K562 (cell line): ENCODE results near the gene PPIL6. TPM values are rescaled to one million over a fixed set of nuclear protein-coding genes. Genes with fewer than 3 reads are reported as not detected.

ENCODE experiments used
- ATAC-seq: fragments of 200-7000 bp; cut with Tn5 transposase; 3 replicates; pipeline ENCODE4 v1.9.1; 2020; ENCODE audit warnings: moderate library complexity
- BruUV-seq: library from RNA; stranded (reverse); fragments of 400-500 nt; replicated peaks from 2 replicates; lab custom pipeline; 2021; lab: Mats Ljungman, UMichigan
- CTCF ChIA-PET: fragments of 300-600 bp; formaldehyde crosslinking; extraction: SDS; loops from one replicate; lab custom pipeline; 2021; ENCODE audit warnings: low intra/inter-chr PET ratio; lab: Yijun Ruan, JAX
- POLR2A ChIA-PET: fragments of 300-600, 350-650 bp; sonication (Branson Sonifier 250); formaldehyde crosslinking; extraction: SDS; loops from one replicate; lab custom pipeline; 2021; ENCODE audit warnings: antibody characterized with exemption, inconsistent platforms; lab: Yijun Ruan, JAX
- DNase-seq, 4 experiments: peaks; one replicate each; pipeline versions ENCODE4 v3.0.0 to v3.0.0-alpha.2; 2011 to 2018; ENCODE audit warnings: low spot score in 3 of 4, mixed read lengths in 3 of 4; ENCODE audit errors: extremely low read depth in 1 of 4
- FAIRE-seq: peaks from 2 replicates; lab custom pipeline; 2011; peaks lifted over from hg19 to GRCh38; lab: Jason Lieb, UNC
- H2AFZ ChIP-seq: 2 replicates; pipeline ENCODE4 v1.6.0; 2011; ENCODE audit warnings: low read depth, low read length, control low read depth, inconsistent platforms
- H3K27ac ChIP-seq: fragments of 200-600 bp; 3 replicates; pipeline ENCODE4 v1.8.0; 2011; ENCODE audit warnings: low read depth, mild to moderate bottlenecking, control low read depth, inconsistent platforms, low read length, moderate library complexity, mixed read lengths; ENCODE audit errors: extremely low read depth
- H3K27me3 ChIP-seq, 2 experiments: fragments of 300-600 bp in 1 of 2; 2 replicates in 1 of 2; 3 replicates in 1 of 2; pipeline versions ENCODE4 v1.6.0 to v1.8.0; 2011; ENCODE audit warnings: inconsistent platforms in 2 of 2, low read length in 2 of 2, mild to moderate bottlenecking in 1 of 2, mixed read lengths in 1 of 2, moderate library complexity in 1 of 2; ENCODE audit not compliant: control insufficient read depth in 2 of 2, insufficient read depth in 2 of 2
- H3K36me3 ChIP-seq: fragments of 300-600 bp; 3 replicates; pipeline ENCODE4 v1.8.0; 2011; ENCODE audit warnings: mild to moderate bottlenecking, low read length, inconsistent platforms; ENCODE audit not compliant: control insufficient read depth, insufficient read depth
- H3K4me1 ChIP-seq, 2 experiments: fragments of 200-600 bp in 1 of 2; replicated peaks in 1 of 2; 2 replicates in 1 of 2; 3 replicates in 1 of 2; pipeline versions ENCODE4 v1.5.1 to v1.8.0; 2011; ENCODE audit warnings: inconsistent platforms in 2 of 2, low read length in 2 of 2, mild to moderate bottlenecking in 1 of 2, mixed read lengths in 1 of 2, moderate library complexity in 1 of 2; ENCODE audit not compliant: control insufficient read depth in 2 of 2, insufficient read depth in 2 of 2
- H3K4me2 ChIP-seq: 2 replicates; pipeline ENCODE4 v1.6.1; 2011; ENCODE audit warnings: low read length, control low read depth, inconsistent platforms, mixed read lengths; ENCODE audit not compliant: insufficient read depth
- H3K4me3 ChIP-seq: fragments of 200-600 bp; sonication (generic), shearing (Covaris generic); 2 replicates; pipeline ENCODE4 v1.5.1; 2016; ENCODE audit warnings: control low read depth, inconsistent platforms
- H3K79me2 ChIP-seq: fragments of 200-600 bp; 3 replicates; pipeline ENCODE4 v1.8.0; 2011; ENCODE audit warnings: low read length, inconsistent platforms; ENCODE audit not compliant: control insufficient read depth, insufficient read depth
- H3K9ac ChIP-seq, 2 experiments: 2 replicates each; pipeline versions ENCODE4 v1.6.0 to v1.6.1; 2011; ENCODE audit warnings: low read depth in 2 of 2, low read length in 2 of 2, control low read depth in 1 of 2, inconsistent platforms in 1 of 2, mild to moderate bottlenecking in 1 of 2, mixed read lengths in 1 of 2; ENCODE audit not compliant: insufficient read depth in 1 of 2
- H3K9me1 ChIP-seq: one replicate; pipeline ENCODE4 v1.6.0; 2011; ENCODE audit warnings: inconsistent platforms, mild to moderate bottlenecking, low read length, moderate library complexity; ENCODE audit not compliant: control insufficient read depth, insufficient read depth
- H3K9me3 ChIP-seq: replicated peaks from 2 replicates; pipeline ENCODE4 v1.5.1; 2011; ENCODE audit warnings: low read depth, low read length, inconsistent platforms; ENCODE audit not compliant: control insufficient read depth, insufficient read depth
- H4K20me1 ChIP-seq: replicated peaks from 2 replicates; pipeline ENCODE4 v1.6.1; 2011; ENCODE audit warnings: low read length, inconsistent platforms, mixed read lengths; ENCODE audit not compliant: control insufficient read depth, insufficient read depth
- CSDE1 ChIP-seq, 2 experiments: fragments of 450-650 bp; IDR thresholded peaks; 2 replicates each; pipeline ENCODE4 v1.6.1; 2016; ENCODE audit warnings: mild to moderate bottlenecking in 1 of 2
- MTA1 ChIP-seq: fragments of 450-650 bp; IDR thresholded peaks from 2 replicates; pipeline ENCODE4 v1.6.1; 2017; ENCODE audit warnings: borderline replicate concordance
- POLR2G ChIP-seq: fragments of 200-400 bp; formaldehyde crosslinking; IDR thresholded peaks from 2 replicates; pipeline ENCODE4 v1.6.1; 2017; ENCODE audit warnings: low read depth, mild to moderate bottlenecking, antibody characterized with exemption, low read length, moderate library complexity
- SNIP1 ChIP-seq: fragments of 450-650 bp; IDR thresholded peaks from 2 replicates; pipeline ENCODE4 v1.7.1; 2017; ENCODE audit warnings: low read depth, mild to moderate bottlenecking
- YBX1 ChIP-seq: fragments of 450-650 bp; IDR thresholded peaks from 2 replicates; pipeline ENCODE4 v1.7.1; 2016; ENCODE audit warnings: mild to moderate bottlenecking
- ZNF431 ChIP-seq: sonication (generic); formaldehyde crosslinking; IDR thresholded peaks from 2 replicates; pipeline ENCODE4 v1.8.0; 2022; ENCODE audit warnings: mild to moderate bottlenecking, missing genetic modification reagents
- WGBS: fragments of 100-300 bp; shearing (Covaris generic); methylation state at CpG from one replicate; pipeline ENCODE4 v1.1.6; 2016; ENCODE audit warnings: low coverage, mixed read lengths; ENCODE audit not compliant: insufficient coverage; ENCODE audit errors: missing lambda C conversion rate; 5-methylcytosine and 5-hydroxymethylcytosine counted together
- in situ Hi-C: fragments of 300-500 bp; cut with MboI; formaldehyde crosslinking; loops from 4 replicates; pipeline ENCODE4 v1.15.0; 2018; ENCODE audit warnings: inconsistent platforms, mixed read lengths
- intact Hi-C: fragments of 100-400 bp; cut with micrococcal nuclease; formaldehyde crosslinking; loops from 2 replicates; pipeline ENCODE4 v1.14.2; 2022
- polyA plus RNA-seq, 8 experiments: library from polyadenylated mRNA; depleted of rRNA in 4 of 8; stranded (reverse) in 5 of 8; unstranded in 3 of 8; fragments of >200 nt; fragmentation: Nextera tagmentation in 2 of 8; fragmentation: Illumina TruSeq in 1 of 8; extraction: Ambion mirVana in 2 of 8; extraction: Trizol in 1 of 8; gene quantifications; 2 replicates each; pipeline versions ENCODE4 v1.2.1 to v1.2.3, GENCODE V29; 2011 to 2014; ENCODE audit warnings: inconsistent platforms in 1 of 8, missing spikeins in 1 of 8
- total RNA-seq, 7 experiments: library from RNA; depleted of rRNA in 6 of 7; stranded (reverse); fragments of >200 nt in 6 of 7; fragmentation: Illumina TruSeq in 2 of 7; extraction: Trizol in 2 of 7; gene quantifications; 2 replicates each; pipeline versions ENCODE4 v1.2.1 to v1.2.3, GENCODE V29; 2011 to 2021; ENCODE audit warnings: low replicate concordance in 1 of 7

The PPIL6 gene
- total and polyA plus RNA-seq, 9 of the 15 experiments (the other 6 are each of a cell fraction or from before 2014, with no cell fraction given), result 0.03 to 0.98 (median 0.41) TPM; not detected in 1

GRCh38 chr6:109449064-109449794, 8.8 kb upstream of the PPIL6 start:
- Histone ChIP-seq H3K79me2 (no peaks in the 10 kb centered on the region), H4K20me1 (no peaks in the 10 kb centered on the region), H3K4me1 (peaks cover 11 to 46% of the 10 kb centered on the region in 2 experiments; a peak in 4 of 5 replicates), H3K27me3 (no peaks in the 10 kb centered on the region), H3K9me1 (no peaks in the 10 kb centered on the region), H3K36me3 (peaks cover 26% of the 10 kb centered on the region; the same call in 2 of the 3 replicates), H3K4me3 (no peak overlapping the region), H3K27ac (no peak overlapping the region), H3K4me2 (no peak overlapping the region), H2AFZ (no peak overlapping the region), H3K9ac (0 out of 4 replicates have a peak overlapping the region, but pooled peaks of 1 of the 2 experiments have one; percentile 29), H3K9me3 (no peaks in the 10 kb centered on the region)
- POLR2A ChIA-PET, result interaction anchor here (1.2 to 8.2 kb wide), 3 partner anchors 5 to 33 kb away, joined by 3 to 92 read pairs (median 7); partner anchors contain the start of genes PPIL6 and SMPD2
- DNase-seq (no peak), ATAC-seq (no peak), FAIRE-seq (no peak)
- TF ChIP-seq POLR2G, result peak; percentile 69
- no peak for TF ChIP-seq SNIP1
- in situ Hi-C loops (no loop called here), intact Hi-C loops (no loop called here)
- no TSS peak for BruUV-seq
- CTCF ChIA-PET, result no interaction called here
- 71% methylated on average over 13 of the region's 19 CpGs for WGBS

- WGBS, result 69% methylated on average over 7 of the region's 7 CpGs
- H2AFZ ChIP-seq, result no peak overlapping the region
- no peak overlapping the region for H3K27ac ChIP-seq
- CTCF ChIA-PET, result no interaction called here
- no peak overlapping the region for H3K4me3 ChIP-seq
- no peaks in the 10 kb centered on the region for H3K9me1 ChIP-seq
- H3K27me3 ChIP-seq, result no peaks in the 10 kb centered on the region
- ATAC-seq (no peak), FAIRE-seq (no peak), DNase-seq (no peak)
- intact Hi-C loops, result no loop called here
- no peak overlapping the region for H3K4me2 ChIP-seq
- POLR2A ChIA-PET, result interaction anchor here (1.5 to 9.8 kb wide), 3 partner anchors 5 to 34 kb away, joined by 4 to 92 read pairs (median 7); partner anchors contain the start of gene MICAL1
- no TSS peak for BruUV-seq
- TF ChIP-seq ZNF431 (CRISPR knock-in tag) (no peak), YBX1 (no peak), MTA1 (no peak), POLR2G (peak; percentile 37), CSDE1 (IDR thresholded peaks at IDR 0.05) (no peak)
- peaks cover 32% of the 10 kb centered on the region; the same call in 2 of the 3 replicates for H3K36me3 ChIP-seq
- peaks cover 11 to 42% of the 10 kb centered on the region in 2 experiments; a peak in 4 of 5 replicates for H3K4me1 ChIP-seq
- H3K9me3 ChIP-seq, result no peaks in the 10 kb centered on the region
- no peaks in the 10 kb centered on the region for H4K20me1 ChIP-seq
- H3K9ac ChIP-seq, result peak overlapping the region in 1 of 2 experiments; percentile 21; a peak in 1 of 4 replicates
- in situ Hi-C loops, result no loop called here
- no peaks in the 10 kb centered on the region for H3K79me2 ChIP-seq
Measured at GRCh38 chr6:109448615-109449014, 8.2 kb upstream of the PPIL6 start.
